Activated CD4-positive, alpha-beta memory T cell treated with anti-CD3 and anti-CD28 coated beads, Interleukin-2, amount 10 ng/mL, durations not matched to agents 7 days and 5 days (primary cell): ENCODE results near the gene MDM2. TPM values are rescaled to one million over a fixed set of nuclear protein-coding genes. Genes with fewer than 3 reads are reported as not detected.

ENCODE experiments used
- CTCF ChIA-PET: fragments of 350-600 bp; sonication (Branson Sonifier 250); formaldehyde crosslinking; loops from one replicate; lab custom pipeline; 2021; ENCODE audit warnings: antibody characterized with exemption, inconsistent platforms; lab: Charles Lee
- POLR2A ChIA-PET: fragments of 350-600 bp; sonication (Branson Sonifier 250); formaldehyde crosslinking; loops from one replicate; lab custom pipeline; 2021; ENCODE audit warnings: antibody characterized with exemption; lab: Charles Lee
- DNase-seq: peaks from one replicate; pipeline ENCODE4 v3.0.0-alpha.2; 2020
- H3K27ac Mint-ChIP-seq: one replicate; pipeline ENCODE4 v1.8.0; 2021; ENCODE audit warnings: mild to moderate bottlenecking, mixed read lengths
- H3K27me3 Mint-ChIP-seq: one replicate; pipeline ENCODE4 v1.8.0; 2021; ENCODE audit warnings: mixed read lengths
- H3K36me3 Mint-ChIP-seq: one replicate; pipeline ENCODE4 v1.8.0; 2021; ENCODE audit warnings: low read depth, mixed read lengths
- H3K4me1 Mint-ChIP-seq: one replicate; pipeline ENCODE4 v1.8.0; 2021; ENCODE audit warnings: mixed read lengths
- H3K4me3 Mint-ChIP-seq: one replicate; pipeline ENCODE4 v1.8.0; 2021; ENCODE audit warnings: mild to moderate bottlenecking, mixed read lengths
- H3K9me3 Mint-ChIP-seq: one replicate; pipeline ENCODE4 v1.8.0; 2021; ENCODE audit warnings: mixed read lengths
- total RNA-seq, 2 experiments: library from RNA; stranded (reverse); gene quantifications; one replicate each; pipeline ENCODE4 v1.2.3, GENCODE V29; 2021

The MDM2 gene
- total RNA-seq, 2 experiments from 2014 or later = 194 to 201 TPM

DNA sequence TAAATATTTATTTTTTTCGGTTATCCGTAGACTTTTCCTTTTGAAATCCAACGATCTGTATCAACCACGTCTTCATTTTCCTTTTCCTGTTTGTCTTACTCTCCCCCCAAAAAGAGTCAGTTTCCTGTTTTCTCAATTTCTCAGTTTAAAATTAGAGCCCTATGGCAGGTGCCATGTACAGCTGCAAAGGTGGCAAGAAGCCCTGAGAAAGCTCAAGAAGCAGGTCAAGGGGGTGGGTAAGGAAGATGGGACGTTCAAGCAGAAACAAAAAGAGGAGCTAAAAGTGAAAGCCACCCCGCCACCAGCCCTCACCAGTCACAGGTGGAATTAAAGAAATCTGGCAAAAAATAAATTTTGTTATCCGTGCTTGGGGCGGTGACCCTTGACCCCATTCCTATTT, 35.3 kb upstream of the MDM2 start:
- no peak for DNase-seq
- Mint-ChIP-seq H3K27me3 (no peaks in the 10 kb centered on the region), H3K27ac (no peak overlapping the region), H3K36me3 (no peaks in the 10 kb centered on the region), H3K4me3 (no peak overlapping the region), H3K9me3 (no peaks in the 10 kb centered on the region), H3K4me1 (peaks cover 13% of the 10 kb centered on the region)
- POLR2A ChIA-PET = no interaction called here
- CTCF ChIA-PET = no interaction called here

DNA sequence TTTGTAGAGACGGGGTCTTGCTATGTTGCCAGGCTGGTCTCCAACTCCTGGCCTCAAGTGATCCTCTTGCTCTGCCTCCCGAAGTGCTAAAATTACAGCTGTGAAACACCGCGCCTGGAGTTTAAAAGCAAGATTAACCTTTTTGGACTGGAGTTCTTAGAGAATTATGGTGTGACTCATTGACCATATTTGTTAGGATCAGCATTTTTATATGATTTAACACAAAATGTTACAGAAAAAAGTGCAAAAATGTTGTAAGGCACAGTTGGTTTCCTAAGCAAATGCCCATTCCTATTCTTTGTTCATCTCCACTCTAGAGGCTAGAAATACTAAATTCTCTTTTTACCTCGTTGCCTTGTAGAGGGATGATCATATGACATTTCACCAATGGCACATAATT, 34.4 kb upstream of the MDM2 start:
- no peaks in the 10 kb centered on the region for H3K9me3 Mint-ChIP-seq

DNA sequence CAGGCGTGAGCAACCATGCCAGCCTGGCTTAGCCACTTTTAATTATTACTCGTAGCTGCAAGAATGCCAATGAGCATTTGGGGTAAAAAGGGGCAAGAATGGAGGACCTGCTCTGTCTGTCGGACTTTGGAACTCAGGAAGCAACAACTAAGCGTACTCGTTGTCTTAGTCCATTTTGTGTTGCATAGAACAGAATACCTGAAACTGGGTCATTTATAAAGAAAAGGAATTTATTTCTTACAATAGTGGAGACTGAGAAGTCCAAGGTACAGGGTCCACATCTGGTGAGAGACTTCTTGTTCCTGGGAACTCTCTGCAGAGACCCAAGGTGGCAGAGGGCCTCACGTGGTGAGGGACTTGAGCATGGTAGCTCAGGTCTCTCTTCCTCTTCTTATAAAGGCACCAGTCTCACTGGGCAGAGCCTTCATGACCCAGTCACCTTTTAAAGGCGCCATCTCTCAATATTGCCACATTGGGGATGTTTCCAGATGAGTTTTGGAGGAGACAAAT, 32.8 kb upstream of the MDM2 start:
- DNase-seq = no peak
- CTCF ChIA-PET = no interaction called here
- H3K27me3 Mint-ChIP-seq = no peaks in the 10 kb centered on the region
- POLR2A ChIA-PET = interaction anchor here (0.6 kb wide), 1 partner anchor 32 kb away, joined by 3 read pairs; no protein-coding TSS in a partner anchor
- no peaks in the 10 kb centered on the region for H3K36me3 Mint-ChIP-seq
- H3K9me3 Mint-ChIP-seq = no peaks in the 10 kb centered on the region
- H3K4me1 Mint-ChIP-seq = peaks cover 13% of the 10 kb centered on the region
- no peak overlapping the region for H3K4me3 Mint-ChIP-seq
- no peak overlapping the region for H3K27ac Mint-ChIP-seq

More for the DNA sequence above, 34.4 kb upstream of the MDM2 start:
- peaks cover 13% of the 10 kb centered on the region for H3K4me1 Mint-ChIP-seq
- ChIA-PET CTCF (interaction anchor here (1.0 kb wide), 1 partner anchor 12 kb away, joined by 3 read pairs; no protein-coding TSS in a partner anchor), POLR2A (no interaction called here)
- DNase-seq = no peak
- no peak overlapping the region for H3K27ac Mint-ChIP-seq
- no peak overlapping the region for H3K4me3 Mint-ChIP-seq
- no peaks in the 10 kb centered on the region for H3K27me3 Mint-ChIP-seq
- H3K36me3 Mint-ChIP-seq = no peaks in the 10 kb centered on the region

DNA sequence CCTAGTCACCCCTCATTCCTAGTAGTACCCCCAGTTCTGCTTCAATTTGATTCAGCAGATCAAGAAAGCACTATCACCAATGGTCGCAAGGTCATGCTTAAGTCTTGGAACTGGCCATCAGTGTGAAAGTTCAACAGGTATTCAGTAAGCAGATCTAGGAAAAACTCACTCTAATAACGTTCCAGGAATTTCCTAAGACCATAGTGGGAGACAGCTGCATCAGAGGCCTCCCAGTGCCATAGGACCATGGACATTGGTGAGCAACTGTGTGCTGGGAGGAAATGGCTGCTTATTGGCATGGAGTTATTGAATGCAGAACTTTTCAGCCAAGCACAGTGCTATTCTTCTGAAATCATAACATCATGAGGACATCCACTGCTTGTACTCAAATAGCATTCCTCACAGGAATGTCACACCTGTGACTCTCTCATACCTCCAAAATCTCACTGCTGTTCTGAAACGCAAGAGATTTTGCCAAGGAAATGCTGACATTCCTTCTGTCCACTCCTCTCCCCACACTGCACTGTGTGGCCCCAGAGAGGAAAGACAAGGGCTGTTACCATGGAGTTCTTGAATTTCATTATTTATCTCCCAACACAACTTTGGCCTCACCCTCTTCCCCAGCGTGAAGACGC, 30.9 kb upstream of the MDM2 start:
- Mint-ChIP-seq H3K27me3 (no peaks in the 10 kb centered on the region), H3K36me3 (no peaks in the 10 kb centered on the region), H3K4me1 (peaks cover 13% of the 10 kb centered on the region), H3K27ac (no peak overlapping the region), H3K9me3 (no peaks in the 10 kb centered on the region), H3K4me3 (no peak overlapping the region)
- POLR2A ChIA-PET = no interaction called here
- CTCF ChIA-PET = no interaction called here
- DNase-seq = no peak

DNA sequence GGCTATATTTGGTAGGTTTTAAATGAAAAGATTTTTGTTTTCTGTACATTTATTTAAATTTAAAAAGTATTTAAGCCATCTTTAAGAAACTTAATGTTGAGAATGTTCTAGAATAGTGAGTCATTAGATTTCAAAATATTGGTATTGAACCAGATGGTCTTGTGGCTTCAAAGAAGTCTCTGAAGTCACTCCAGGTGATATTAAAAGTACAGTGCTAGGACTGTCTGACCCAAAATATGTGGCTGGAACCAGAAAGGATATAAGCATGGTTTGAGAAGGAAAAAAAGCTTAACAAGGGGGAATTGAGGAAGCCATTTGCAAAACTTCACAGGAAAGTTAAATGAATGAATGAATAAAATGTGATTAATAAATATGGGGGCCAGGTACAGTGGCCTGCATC, 28.7 kb upstream of the MDM2 start:
- no peaks in the 10 kb centered on the region for H3K4me1 Mint-ChIP-seq
- ChIA-PET POLR2A (no interaction called here), CTCF (no interaction called here)
- no peaks in the 10 kb centered on the region for H3K27me3 Mint-ChIP-seq
- no peak for DNase-seq
- H3K9me3 Mint-ChIP-seq = no peaks in the 10 kb centered on the region
- H3K27ac Mint-ChIP-seq = no peak overlapping the region
- no peak overlapping the region for H3K4me3 Mint-ChIP-seq
- H3K36me3 Mint-ChIP-seq = no peaks in the 10 kb centered on the region

DNA sequence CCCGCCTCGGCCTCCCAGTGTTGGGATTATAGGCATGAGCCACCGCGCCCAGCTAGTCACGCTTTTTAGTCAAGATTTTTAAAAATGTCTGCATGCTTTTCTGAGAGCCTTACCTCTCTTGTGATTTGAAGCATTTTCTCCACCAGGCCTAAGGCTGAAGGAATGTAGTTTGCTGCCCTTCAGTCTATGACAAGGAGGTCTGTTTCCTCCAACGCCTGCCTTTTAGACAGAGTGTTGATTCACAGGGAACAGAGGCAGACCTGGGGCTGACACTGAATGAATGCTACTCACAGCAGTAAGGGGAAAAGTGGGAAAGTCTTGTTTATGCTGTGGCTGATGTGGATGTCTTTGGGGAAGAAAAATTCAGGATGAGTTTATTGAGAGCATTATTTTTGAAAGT, 27.2 kb upstream of the MDM2 start:
- Mint-ChIP-seq H3K27me3 (no peaks in the 10 kb centered on the region), H3K9me3 (no peaks in the 10 kb centered on the region), H3K27ac (no peak overlapping the region), H3K4me3 (no peak overlapping the region), H3K36me3 (no peaks in the 10 kb centered on the region), H3K4me1 (no peaks in the 10 kb centered on the region)
- POLR2A ChIA-PET = no interaction called here
- no peak for DNase-seq
- CTCF ChIA-PET = interaction anchor here (1.0 kb wide), 1 partner anchor 10 kb away, joined by 4 read pairs; no protein-coding TSS in a partner anchor

DNA sequence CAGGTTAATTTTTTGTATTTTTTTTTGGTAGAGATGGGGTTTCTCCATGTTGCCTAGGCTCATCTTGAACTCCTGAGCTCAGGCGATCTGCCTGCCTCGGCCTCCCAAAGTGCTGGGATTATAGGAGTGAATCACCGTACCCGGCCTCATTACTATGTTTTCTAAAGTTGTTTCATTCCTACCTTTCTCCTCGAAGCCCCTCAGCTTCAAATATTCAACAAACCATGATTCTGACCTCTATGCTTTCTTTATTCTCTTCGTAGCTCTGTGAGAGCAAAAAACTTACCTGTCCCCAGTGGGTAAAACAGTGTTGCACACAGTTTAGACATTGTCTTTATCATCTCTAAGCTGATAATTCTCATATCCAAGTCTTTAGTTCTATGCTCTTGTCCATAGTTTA, 26.2 kb upstream of the MDM2 start:
- no peak overlapping the region for H3K4me3 Mint-ChIP-seq
- no peaks in the 10 kb centered on the region for H3K9me3 Mint-ChIP-seq
- H3K27me3 Mint-ChIP-seq = no peaks in the 10 kb centered on the region
- no peak for DNase-seq
- ChIA-PET CTCF (interaction anchor here (1.0 to 1.3 kb wide), 2 partner anchors 11 to 13 kb away, joined by 3 to 4 read pairs; no protein-coding TSS in a partner anchor), POLR2A (interaction anchor here (1.9 kb wide), 1 partner anchor 26 kb away, joined by 6 read pairs; the partner anchor contains the start of gene MDM2)
- no peaks in the 10 kb centered on the region for H3K4me1 Mint-ChIP-seq
- no peak overlapping the region for H3K27ac Mint-ChIP-seq
- no peaks in the 10 kb centered on the region for H3K36me3 Mint-ChIP-seq

DNA sequence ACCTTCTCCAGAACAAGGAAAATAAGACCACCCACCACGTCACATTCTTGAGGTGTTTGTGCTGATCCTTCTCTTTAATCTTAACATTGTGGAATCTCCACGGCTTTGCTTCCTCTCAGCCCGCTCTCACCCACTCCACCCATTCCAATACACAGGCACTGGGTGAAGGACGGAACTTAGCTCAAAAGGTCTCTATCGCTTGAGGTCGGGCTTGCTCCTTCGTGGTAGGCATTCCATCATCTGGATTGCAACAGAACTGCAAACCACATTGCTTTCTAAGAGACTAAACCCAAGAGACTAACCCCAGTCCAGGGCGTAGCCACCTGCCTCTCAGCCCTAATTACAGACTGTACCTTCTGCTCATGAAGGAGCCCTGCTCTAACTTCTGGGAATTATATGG, 24.0 kb upstream of the MDM2 start:
- Mint-ChIP-seq H3K4me3 (no peak overlapping the region), H3K27me3 (no peaks in the 10 kb centered on the region), H3K36me3 (no peaks in the 10 kb centered on the region), H3K27ac (no peak overlapping the region), H3K4me1 (peaks cover 6% of the 10 kb centered on the region), H3K9me3 (no peaks in the 10 kb centered on the region)
- ChIA-PET POLR2A (no interaction called here), CTCF (interaction anchor here (0.5 kb wide), 1 partner anchor 1497 kb away, joined by 3 read pairs; no protein-coding TSS in a partner anchor)
- no peak for DNase-seq

DNA sequence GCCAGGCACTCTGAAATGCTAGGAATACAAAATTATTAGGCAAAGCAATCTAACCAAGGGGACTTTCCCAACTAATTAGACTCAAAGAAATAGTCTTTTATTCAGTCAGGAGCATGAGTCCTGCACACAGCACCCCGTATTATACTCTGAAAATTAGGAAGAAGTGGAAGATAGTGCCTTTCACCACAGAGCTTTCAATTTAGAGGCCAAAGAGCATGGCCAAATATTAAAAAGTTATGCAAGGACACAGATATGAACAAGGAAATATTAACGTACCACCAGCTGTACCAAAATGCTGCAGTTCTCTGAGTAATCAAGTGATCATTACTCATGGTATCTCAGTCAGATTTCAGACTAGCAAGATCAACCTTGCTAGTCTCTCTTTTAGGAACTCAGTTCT, 22.6 kb upstream of the MDM2 start:
- Mint-ChIP-seq H3K9me3 (no peaks in the 10 kb centered on the region), H3K36me3 (no peaks in the 10 kb centered on the region), H3K27ac (no peak overlapping the region), H3K4me3 (no peak overlapping the region), H3K4me1 (peaks cover 6% of the 10 kb centered on the region), H3K27me3 (no peaks in the 10 kb centered on the region)
- CTCF ChIA-PET = interaction anchor here (0.7 kb wide), 1 partner anchor 12 kb away, joined by 3 read pairs; no protein-coding TSS in a partner anchor
- POLR2A ChIA-PET = no interaction called here
- DNase-seq = no peak

DNA sequence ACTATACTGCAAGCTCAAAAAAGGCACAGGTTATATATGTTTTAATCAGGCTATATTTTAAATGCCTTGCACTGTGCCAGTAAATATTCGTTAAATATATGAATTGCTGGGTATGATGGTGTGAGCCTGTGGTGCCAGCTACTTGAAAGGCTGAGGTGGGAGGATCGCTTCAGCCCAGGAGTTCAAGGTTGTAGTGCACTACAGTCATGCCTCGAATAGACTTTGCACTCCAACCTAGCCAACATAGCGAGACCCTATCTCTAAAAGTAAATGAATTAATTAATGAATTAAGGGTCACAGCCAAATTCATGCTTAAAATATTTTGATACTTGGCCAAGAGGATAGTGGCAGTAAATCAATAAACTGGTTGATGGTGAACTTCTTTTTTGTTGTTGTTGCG, 22.2 kb upstream of the MDM2 start:
- Mint-ChIP-seq H3K4me3 (no peak overlapping the region), H3K9me3 (no peaks in the 10 kb centered on the region), H3K27me3 (no peaks in the 10 kb centered on the region), H3K27ac (no peak overlapping the region), H3K36me3 (no peaks in the 10 kb centered on the region), H3K4me1 (peaks cover 6% of the 10 kb centered on the region)
- CTCF ChIA-PET = interaction anchor here (0.7 kb wide), 1 partner anchor 12 kb away, joined by 3 read pairs; no protein-coding TSS in a partner anchor
- POLR2A ChIA-PET = no interaction called here
- DNase-seq = no peak

DNA sequence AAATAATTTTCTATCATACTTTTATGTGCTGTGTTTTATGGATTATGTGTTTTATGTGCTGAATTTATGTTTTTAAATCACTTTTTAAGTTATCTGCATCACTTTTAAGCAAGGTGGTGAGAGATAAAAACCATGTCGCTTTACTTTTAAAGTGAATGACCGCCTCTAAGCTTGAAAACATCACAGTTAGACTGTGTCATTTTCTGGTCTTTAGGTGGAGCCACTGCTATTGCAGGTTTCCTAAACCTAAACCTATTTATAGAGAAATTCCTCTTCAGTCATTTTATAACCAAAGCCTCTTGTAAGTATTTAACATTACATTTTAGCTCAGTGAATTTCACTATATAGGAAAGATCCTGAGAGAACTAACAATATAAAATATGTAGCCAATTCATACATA, 21.0 kb upstream of the MDM2 start:
- no peak for DNase-seq
- Mint-ChIP-seq H3K27me3 (no peaks in the 10 kb centered on the region), H3K4me1 (peaks cover 6% of the 10 kb centered on the region), H3K36me3 (no peaks in the 10 kb centered on the region), H3K4me3 (no peak overlapping the region), H3K9me3 (no peaks in the 10 kb centered on the region), H3K27ac (no peak overlapping the region)
- CTCF ChIA-PET = interaction anchor here (0.7 to 1.2 kb wide), 2 partner anchors 21 to 43 kb away, joined by 3 to 6 read pairs; partner anchors contain the start of gene MDM2
- POLR2A ChIA-PET = no interaction called here

DNA sequence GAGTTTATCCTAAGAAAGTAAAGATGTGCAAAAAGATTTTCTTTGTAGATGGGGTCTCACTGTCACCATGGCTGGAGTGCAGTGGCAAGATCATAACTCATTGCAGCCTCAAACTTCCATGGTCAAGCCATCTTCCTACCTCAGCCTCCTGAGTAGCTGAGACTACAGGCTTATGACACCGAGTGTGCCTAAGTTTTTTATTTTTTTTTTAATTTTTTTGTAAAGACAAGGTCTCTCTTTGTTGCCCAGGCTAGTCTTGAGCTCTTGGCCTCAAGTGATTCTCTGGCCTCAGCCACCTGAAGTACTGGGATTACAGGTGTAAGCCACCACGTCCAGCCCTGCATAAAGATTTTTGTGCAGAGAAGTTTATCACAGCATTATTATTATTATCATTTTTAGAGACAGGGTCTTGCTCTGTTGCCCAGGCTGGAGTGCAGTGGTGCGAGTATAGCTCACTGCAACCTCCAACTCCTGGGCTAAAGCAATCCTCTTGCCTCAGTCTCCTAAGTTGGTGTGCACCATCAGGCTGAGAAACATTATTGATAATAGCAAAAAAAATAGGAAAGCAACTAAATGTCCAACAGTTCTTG, 19.3 kb upstream of the MDM2 start:
- H3K27me3 Mint-ChIP-seq = no peaks in the 10 kb centered on the region
- ChIA-PET POLR2A (no interaction called here), CTCF (interaction anchor here (1.3 kb wide), 1 partner anchor 19 kb away, joined by 3 read pairs; no protein-coding TSS in a partner anchor)
- DNase-seq = no peak
- no peak overlapping the region for H3K4me3 Mint-ChIP-seq
- H3K9me3 Mint-ChIP-seq = no peaks in the 10 kb centered on the region
- H3K36me3 Mint-ChIP-seq = no peaks in the 10 kb centered on the region
- H3K27ac Mint-ChIP-seq = no peak overlapping the region
- peaks cover 8% of the 10 kb centered on the region for H3K4me1 Mint-ChIP-seq

DNA sequence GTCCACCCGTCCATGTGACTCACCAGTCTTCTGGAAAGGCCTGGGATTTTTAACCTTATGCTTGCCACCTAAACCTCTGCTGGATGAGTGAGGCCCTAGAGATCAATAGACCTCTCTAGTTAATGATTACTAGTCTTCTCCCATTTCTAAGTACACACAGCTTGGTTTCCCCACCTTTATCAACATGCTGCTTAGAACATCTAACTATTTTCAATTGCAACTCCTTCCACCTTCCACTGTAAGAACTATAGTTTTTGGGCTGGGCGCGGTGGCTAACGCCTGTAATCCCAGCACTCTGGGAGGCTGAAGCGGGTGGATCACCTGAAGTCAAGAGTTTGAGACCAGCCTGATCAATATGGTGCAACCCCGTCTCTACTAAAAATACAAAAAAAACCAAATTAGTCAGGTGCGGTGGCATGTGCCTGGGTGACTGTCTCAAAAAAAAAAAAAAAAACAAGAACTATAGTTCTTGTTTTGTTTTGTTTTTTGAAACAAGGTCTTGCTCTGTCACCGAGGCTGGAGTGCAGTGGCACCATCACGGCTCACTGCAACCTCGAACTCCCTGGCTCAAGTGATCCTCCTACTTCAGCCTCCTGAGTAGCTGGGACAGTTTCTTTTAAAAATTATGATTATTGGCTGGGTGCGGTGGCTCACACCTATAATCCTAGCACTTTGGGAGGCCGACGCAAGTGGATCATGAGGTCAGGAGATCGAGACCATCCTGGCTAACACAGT, 18.7 kb upstream of the MDM2 start:
- ChIA-PET POLR2A (no interaction called here), CTCF (interaction anchor here (0.7 to 1.3 kb wide), 2 partner anchors 18 to 354 kb away, joined by 3 to 4 read pairs; no protein-coding TSS in a partner anchor)
- no peaks in the 10 kb centered on the region for H3K27me3 Mint-ChIP-seq
- H3K27ac Mint-ChIP-seq = no peak overlapping the region
- no peaks in the 10 kb centered on the region for H3K36me3 Mint-ChIP-seq
- H3K9me3 Mint-ChIP-seq = no peaks in the 10 kb centered on the region
- no peak overlapping the region for H3K4me3 Mint-ChIP-seq
- no peak for DNase-seq
- peaks cover 8% of the 10 kb centered on the region for H3K4me1 Mint-ChIP-seq
